A549 (cell line): ENCODE measurements around the gene RABGAP1. TPM values are rescaled to one million over a fixed set of nuclear protein-coding genes. Genes with fewer than 3 reads are reported as not detected.

Source experiments
- ATAC-seq, 2 experiments: fragments of 200-7000 bp in 1 of 2; fragments of >200 bp in 1 of 2; cut with Nextera tagmentation in 1 of 2; cut with Tn5 transposase in 1 of 2; 3 replicates each; pipeline versions ENCODE4 v1.8.0 to v1.9.1; 2018 to 2020; ENCODE audit warnings: mild to moderate bottlenecking in 1 of 2, moderate library complexity in 1 of 2
- CTCF ChIA-PET: fragments of 300-600 bp; sonication (Branson Sonifier 250); formaldehyde crosslinking; extraction: SDS; loops from one replicate; lab custom pipeline; 2021; ENCODE audit warnings: antibody characterized with exemption, inconsistent platforms; lab: Yijun Ruan, JAX
- POLR2A ChIA-PET: fragments of 350-600 bp; formaldehyde crosslinking; extraction: SDS; loops from one replicate; lab custom pipeline; 2021; ENCODE audit warnings: antibody characterized with exemption, inconsistent platforms; lab: Yijun Ruan, JAX
- DNase-seq, 2 experiments: peaks; one replicate each; pipeline versions ENCODE4 v3.0.0 to v3.0.0-alpha.2; 2011 to 2016; ENCODE audit warnings: low read depth in 1 of 2, low spot score in 1 of 2
- FAIRE-seq: peaks from 2 replicates; lab custom pipeline; 2011; peaks lifted over from hg19 to GRCh38; lab: Jason Lieb, UNC
- H3K27ac ChIP-seq, 2 experiments: fragments of >200 bp; sonication (Bioruptor Twin); formaldehyde crosslinking; 3 replicates each; pipeline ENCODE4 v1.5.1; 2016 to 2017
- H3K4me1 ChIP-seq: fragments of >200 bp; sonication (Bioruptor Twin); formaldehyde crosslinking; 3 replicates; pipeline ENCODE4 v1.6.1; 2016
- H3K4me2 ChIP-seq: fragments of >200 bp; sonication (Bioruptor Twin); formaldehyde crosslinking; 3 replicates; pipeline ENCODE4 v1.6.1; 2016
- H3K4me3 ChIP-seq: fragments of >200 bp; sonication (Bioruptor Twin); formaldehyde crosslinking; 3 replicates; pipeline ENCODE4 v1.5.1; 2016
- H3K9me3 ChIP-seq: fragments of >200 bp; sonication (Bioruptor Twin); formaldehyde crosslinking; 3 replicates; pipeline ENCODE4 v1.6.1; 2016
- FOXS1 ChIP-seq: fragments of 250-450 bp; sonication (Bioruptor Pico); IDR thresholded peaks from 2 replicates; pipeline ENCODE4 v1.5.0; 2020; ENCODE audit warnings: mild to moderate bottlenecking, moderate library complexity
- HEYL ChIP-seq: fragments of 250-450 bp; sonication (Bioruptor Pico); IDR thresholded peaks from 2 replicates; pipeline ENCODE4 v1.8.0; 2021; ENCODE audit warnings: mild to moderate bottlenecking, moderate library complexity
- JUNB ChIP-seq: fragments of >200 bp; sonication (Bioruptor Twin); formaldehyde crosslinking; IDR thresholded peaks from 2 replicates; pipeline ENCODE4 v1.6.1; 2016
- NR3C1 ChIP-seq: fragments of >200 bp; sonication (Bioruptor Twin); formaldehyde crosslinking; IDR thresholded peaks from 3 replicates; pipeline ENCODE4 v1.6.1; 2017
- RCOR1 ChIP-seq: fragments of 150-350 bp; IDR thresholded peaks from 2 replicates; pipeline ENCODE4 v1.6.1; 2014; ENCODE audit warnings: antibody characterized with exemption, low read length, low read depth
- TP53 ChIP-seq: fragments of 250-450 bp; sonication (Bioruptor Pico); IDR thresholded peaks from 2 replicates; pipeline ENCODE4 v1.5.0; 2021; ENCODE audit warnings: mild to moderate bottlenecking, moderate library complexity
- WGBS: methylation state at CpG from one replicate; pipeline ENCODE4 v1.1.6; 2017; ENCODE audit errors: missing lambda C conversion rate; 5-methylcytosine and 5-hydroxymethylcytosine counted together
- polyA plus RNA-seq, 4 experiments: library from polyadenylated mRNA; depleted of rRNA in 3 of 4; stranded (reverse); fragments of >200 nt; fragmentation: RNase III in 1 of 4; extraction: RNeasy Plus Mini Kit Qiagen cat#74134 plus additional on column Dnase treatment in 1 of 4; gene quantifications; 2 replicates in 3 of 4; 3 replicates in 1 of 4; pipeline ENCODE4 v1.2.3, GENCODE V29; 2011 to 2017
- TF ChIP-seq, protein P1 (sequence below): fragments of 200-600 bp; sonication (generic); IDR thresholded peaks from 2 replicates; pipeline ENCODE4 v1.6.1; 2016; ENCODE audit warnings: antibody characterized with exemption, mild to moderate bottlenecking, moderate library complexity
- TF ChIP-seq, protein P2 (sequence below): fragments of 450-650 bp; IDR thresholded peaks from 2 replicates; pipeline ENCODE4 v1.6.1; 2014; ENCODE audit warnings: antibody characterized with exemption
- TF ChIP-seq, protein P3 (sequence below): fragments of 250-450 bp; sonication (Bioruptor Pico); IDR thresholded peaks from 2 replicates; pipeline ENCODE4 v1.5.0; 2020; ENCODE audit warnings: low read depth, mild to moderate bottlenecking, moderate library complexity
- TF ChIP-seq, protein P4 (sequence below): fragments of 250-450 bp; sonication (Bioruptor Pico); IDR thresholded peaks from 2 replicates; pipeline ENCODE4 v1.5.0; 2021; ENCODE audit warnings: mild to moderate bottlenecking, moderate library complexity, borderline replicate concordance
- TF ChIP-seq, protein P5 (sequence below): IDR thresholded peaks from 2 replicates; pipeline ENCODE4 v1.6.1; 2012; ENCODE audit warnings: low read depth, borderline replicate concordance

Gene RABGAP1
- polyA plus RNA-seq, 2 of the 4 experiments (the other 2 are of a cell fraction): 17.5 to 39.9 TPM

DNA sequence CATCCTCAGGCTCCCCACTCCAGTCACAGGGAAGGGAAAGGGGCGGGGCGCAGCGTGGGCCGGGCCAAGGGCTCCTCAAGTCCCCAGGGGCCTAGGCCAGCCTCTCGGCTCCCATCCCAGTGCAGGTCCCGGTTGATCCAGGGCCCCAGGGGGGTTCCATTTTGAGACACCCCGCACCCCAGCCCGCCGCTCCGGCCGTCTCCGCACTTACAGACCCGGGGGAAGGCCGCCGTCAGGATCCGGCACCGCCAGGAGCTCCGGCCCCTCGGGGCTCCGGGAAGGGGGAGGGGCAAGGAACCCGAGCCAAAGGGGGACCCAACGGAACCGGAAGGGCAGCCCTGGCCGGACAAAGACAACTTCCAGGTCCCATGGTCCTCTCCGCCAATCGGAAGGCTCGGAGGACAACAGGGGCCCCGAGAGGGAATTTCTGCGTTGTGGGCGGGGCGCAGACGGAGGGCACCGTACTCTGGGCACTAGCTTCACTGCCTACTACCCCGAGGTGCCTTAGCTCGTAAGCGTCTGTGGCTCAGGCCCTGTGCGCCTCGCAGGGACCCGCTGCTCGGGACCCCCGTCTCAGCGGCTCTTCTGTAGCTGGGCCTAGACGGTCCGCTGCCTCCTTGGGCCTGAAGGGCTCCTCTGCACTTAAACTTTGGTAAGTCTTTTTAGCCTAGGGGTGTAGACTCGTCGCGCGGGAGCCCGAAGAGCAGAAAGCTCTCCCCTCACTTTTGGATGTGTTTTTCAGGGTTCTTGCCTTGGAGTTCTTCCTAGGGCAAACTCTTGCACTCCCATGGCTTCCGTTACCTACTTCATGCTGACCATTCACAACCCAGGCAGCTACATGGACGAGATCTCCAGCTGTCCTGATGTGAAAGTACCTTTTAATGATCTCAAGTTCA lies 9.3 kb upstream of the RABGAP1 start, which contains the start of gene ZBTB26 (continued):
- TF ChIP-seq, protein P1, sequence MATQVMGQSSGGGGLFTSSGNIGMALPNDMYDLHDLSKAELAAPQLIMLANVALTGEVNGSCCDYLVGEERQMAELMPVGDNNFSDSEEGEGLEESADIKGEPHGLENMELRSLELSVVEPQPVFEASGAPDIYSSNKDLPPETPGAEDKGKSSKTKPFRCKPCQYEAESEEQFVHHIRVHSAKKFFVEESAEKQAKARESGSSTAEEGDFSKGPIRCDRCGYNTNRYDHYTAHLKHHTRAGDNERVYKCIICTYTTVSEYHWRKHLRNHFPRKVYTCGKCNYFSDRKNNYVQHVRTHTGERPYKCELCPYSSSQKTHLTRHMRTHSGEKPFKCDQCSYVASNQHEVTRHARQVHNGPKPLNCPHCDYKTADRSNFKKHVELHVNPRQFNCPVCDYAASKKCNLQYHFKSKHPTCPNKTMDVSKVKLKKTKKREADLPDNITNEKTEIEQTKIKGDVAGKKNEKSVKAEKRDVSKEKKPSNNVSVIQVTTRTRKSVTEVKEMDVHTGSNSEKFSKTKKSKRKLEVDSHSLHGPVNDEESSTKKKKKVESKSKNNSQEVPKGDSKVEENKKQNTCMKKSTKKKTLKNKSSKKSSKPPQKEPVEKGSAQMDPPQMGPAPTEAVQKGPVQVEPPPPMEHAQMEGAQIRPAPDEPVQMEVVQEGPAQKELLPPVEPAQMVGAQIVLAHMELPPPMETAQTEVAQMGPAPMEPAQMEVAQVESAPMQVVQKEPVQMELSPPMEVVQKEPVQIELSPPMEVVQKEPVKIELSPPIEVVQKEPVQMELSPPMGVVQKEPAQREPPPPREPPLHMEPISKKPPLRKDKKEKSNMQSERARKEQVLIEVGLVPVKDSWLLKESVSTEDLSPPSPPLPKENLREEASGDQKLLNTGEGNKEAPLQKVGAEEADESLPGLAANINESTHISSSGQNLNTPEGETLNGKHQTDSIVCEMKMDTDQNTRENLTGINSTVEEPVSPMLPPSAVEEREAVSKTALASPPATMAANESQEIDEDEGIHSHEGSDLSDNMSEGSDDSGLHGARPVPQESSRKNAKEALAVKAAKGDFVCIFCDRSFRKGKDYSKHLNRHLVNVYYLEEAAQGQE: no peak
- TF ChIP-seq, protein P2, sequence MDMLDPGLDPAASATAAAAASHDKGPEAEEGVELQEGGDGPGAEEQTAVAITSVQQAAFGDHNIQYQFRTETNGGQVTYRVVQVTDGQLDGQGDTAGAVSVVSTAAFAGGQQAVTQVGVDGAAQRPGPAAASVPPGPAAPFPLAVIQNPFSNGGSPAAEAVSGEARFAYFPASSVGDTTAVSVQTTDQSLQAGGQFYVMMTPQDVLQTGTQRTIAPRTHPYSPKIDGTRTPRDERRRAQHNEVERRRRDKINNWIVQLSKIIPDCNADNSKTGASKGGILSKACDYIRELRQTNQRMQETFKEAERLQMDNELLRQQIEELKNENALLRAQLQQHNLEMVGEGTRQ: peak; percentile 54
- TF ChIP-seq, protein P3, sequence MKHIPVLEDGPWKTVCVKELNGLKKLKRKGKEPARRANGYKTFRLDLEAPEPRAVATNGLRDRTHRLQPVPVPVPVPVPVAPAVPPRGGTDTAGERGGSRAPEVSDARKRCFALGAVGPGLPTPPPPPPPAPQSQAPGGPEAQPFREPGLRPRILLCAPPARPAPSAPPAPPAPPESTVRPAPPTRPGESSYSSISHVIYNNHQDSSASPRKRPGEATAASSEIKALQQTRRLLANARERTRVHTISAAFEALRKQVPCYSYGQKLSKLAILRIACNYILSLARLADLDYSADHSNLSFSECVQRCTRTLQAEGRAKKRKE (CRISPR knock-in tag): no peak
- TF ChIP-seq, all 56 proteins: peak for 6

DNA sequence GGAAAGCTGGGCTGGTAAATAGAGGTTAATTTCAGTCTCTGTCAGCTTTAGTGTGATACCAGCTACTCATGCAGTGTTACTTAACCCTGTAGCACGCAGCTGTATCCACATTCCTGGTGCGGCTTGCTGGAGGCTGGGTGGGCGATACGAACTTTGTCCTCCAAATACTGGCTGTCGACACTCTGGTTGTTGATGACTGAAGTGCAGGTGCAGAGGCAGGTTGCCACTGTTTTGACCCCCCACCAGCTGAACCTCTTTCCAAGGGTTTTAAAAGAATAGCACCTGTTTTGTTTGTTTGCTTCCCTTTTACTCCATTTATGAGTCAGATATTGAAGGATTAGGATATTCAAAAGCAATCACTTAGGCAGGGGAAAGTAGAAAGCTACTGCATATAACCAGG lies 4.4 kb upstream of the RABGAP1 start:
- 91% methylated on average over 5 of the region's 5 CpGs for WGBS
- no peak for ATAC-seq
- H3K4me3 ChIP-seq: no peak overlapping the region
- peaks cover 14% of the 10 kb centered on the region; the same call in 2 of the 3 replicates for H3K4me1 ChIP-seq
- ChIA-PET CTCF (no interaction called here), POLR2A (no interaction called here)
- no peak for FAIRE-seq
- no peak for DNase-seq
- H3K27ac ChIP-seq: no peak overlapping the region
- H3K9me3 ChIP-seq: no peaks in the 10 kb centered on the region
- H3K4me2 ChIP-seq: no peak overlapping the region
- TF ChIP-seq, protein P4, sequence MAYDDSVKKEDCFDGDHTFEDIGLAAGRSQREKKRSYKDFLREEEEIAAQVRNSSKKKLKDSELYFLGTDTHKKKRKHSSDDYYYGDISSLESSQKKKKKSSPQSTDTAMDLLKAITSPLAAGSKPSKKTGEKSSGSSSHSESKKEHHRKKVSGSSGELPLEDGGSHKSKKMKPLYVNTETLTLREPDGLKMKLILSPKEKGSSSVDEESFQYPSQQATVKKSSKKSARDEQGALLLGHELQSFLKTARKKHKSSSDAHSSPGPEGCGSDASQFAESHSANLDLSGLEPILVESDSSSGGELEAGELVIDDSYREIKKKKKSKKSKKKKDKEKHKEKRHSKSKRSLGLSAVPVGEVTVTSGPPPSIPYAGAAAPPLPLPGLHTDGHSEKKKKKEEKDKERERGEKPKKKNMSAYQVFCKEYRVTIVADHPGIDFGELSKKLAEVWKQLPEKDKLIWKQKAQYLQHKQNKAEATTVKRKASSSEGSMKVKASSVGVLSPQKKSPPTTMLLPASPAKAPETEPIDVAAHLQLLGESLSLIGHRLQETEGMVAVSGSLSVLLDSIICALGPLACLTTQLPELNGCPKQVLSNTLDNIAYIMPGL (CRISPR knock-in tag): no peak
- no peak for TF ChIP-seq TP53 (CRISPR knock-in tag)

DNA sequence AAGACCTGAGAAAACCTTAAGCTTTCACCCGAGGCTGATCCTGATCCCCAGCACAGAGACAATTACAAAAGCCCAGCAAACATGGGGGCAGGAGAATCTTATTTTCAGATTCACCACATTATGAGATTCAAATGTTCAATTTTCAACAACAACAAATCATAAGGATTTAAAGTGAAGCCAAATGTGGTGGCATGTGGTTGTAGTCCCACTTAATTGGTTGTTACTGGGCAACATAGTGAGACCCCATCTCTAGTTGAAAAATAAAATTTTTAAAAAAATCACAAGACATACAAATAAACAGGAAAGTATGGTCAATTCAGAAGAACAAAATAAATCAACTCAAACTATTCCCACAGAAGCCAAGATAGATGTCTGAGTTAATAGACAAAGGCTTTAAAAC lies 3.9 kb upstream of the RABGAP1 start:
- Histone ChIP-seq H3K27ac (no peak overlapping the region), H3K4me1 (peaks cover 15% of the 10 kb centered on the region; the same call in 2 of the 3 replicates), H3K4me3 (no peak overlapping the region), H3K9me3 (no peaks in the 10 kb centered on the region)
- no peak for DNase-seq
- TF ChIP-seq, protein P1: no peak
- no peak for TF ChIP-seq HEYL (CRISPR knock-in tag)
- no peak for TF ChIP-seq JUNB
- no peak for TF ChIP-seq RCOR1
- TF ChIP-seq, protein P5, sequence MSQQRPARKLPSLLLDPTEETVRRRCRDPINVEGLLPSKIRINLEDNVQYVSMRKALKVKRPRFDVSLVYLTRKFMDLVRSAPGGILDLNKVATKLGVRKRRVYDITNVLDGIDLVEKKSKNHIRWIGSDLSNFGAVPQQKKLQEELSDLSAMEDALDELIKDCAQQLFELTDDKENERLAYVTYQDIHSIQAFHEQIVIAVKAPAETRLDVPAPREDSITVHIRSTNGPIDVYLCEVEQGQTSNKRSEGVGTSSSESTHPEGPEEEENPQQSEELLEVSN: no peak
- TF ChIP-seq NR3C1: no peak
- no peak for TF ChIP-seq FOXS1
- TF ChIP-seq, all 56 proteins: peak for 0
- POLR2A ChIA-PET: no interaction called here
- H3K4me2 ChIP-seq: no peak overlapping the region
- ATAC-seq (no peak), FAIRE-seq (no peak)
- 10% methylated on average over 1 of the region's 1 CpG for whole genome bisulfite sequencing
- CTCF ChIA-PET: interaction anchor here (0.7 kb wide), 1 partner anchor 46 kb away, joined by 3 read pairs; no protein-coding TSS in a partner anchor
